Globus pallidus (tissue), 1 donor: ENCODE data around the gene MUC4.
"Not testable (repeated sequence)": the region's sequence is repeated elsewhere in the genome, so short reads cannot be mapped to it uniquely, and the experiment has no call there.

ENCODE experiments used
- DNase-seq: peaks from one replicate; pipeline ENCODE4 v3.0.0-alpha.2; 2015; ENCODE audit warnings: low spot score

MUC4 gene

GRCh38 chr3:195738274-195739044 lies 73.3 kb downstream of the MUC4 start:
- DNase-seq: no peak

DNA sequence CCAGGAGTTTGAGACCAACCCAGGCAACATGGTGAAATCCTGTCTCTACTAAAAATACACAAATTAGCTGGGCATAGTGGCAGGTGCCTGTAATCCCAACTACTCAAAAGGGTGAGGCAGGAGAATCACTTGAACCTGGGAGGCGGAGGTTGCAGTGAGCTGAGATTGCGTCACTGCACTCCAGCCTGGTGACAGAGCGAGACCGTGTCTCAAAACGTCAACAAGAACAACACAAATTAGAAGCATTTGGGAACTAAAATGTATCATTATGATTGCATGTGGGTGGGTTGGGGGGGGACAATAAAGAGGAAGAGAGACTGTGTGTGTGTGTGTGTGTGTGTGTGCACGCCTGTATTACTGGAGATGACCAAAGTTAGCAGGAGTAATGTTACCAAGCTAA lies 73.9 kb downstream of the MUC4 start:
- not testable (repeated sequence) for DNase-seq

DNA sequence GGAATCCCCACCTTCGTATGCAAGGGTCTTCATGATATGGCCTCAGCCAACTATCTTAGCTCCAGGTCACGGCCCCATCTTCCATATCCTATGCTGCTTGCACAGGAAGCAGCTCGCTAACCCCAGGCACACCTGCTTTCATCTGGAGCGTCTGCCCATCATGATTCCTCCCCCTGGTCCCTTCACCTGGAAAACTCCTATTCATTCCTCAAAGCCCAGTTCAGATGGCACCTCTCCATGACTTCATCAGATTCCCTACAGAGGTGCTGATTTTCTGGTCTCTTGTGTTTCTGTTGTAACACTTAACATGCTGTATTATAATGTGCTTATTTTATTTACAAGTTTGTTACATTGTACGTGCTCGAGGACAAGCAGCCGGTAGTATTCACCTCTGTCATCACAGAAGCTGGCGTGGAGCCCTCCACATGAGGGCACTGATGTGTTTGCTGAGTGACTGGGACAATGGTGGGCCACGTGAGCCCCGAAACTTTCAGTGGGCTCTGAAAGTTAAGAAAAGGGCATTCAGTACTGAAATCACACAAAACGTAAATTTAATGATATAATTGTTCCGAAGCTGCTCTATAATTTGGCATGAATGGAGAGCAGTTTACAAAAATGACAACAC lies 74.8 kb downstream of the MUC4 start:
- no peak for DNase-seq

DNA sequence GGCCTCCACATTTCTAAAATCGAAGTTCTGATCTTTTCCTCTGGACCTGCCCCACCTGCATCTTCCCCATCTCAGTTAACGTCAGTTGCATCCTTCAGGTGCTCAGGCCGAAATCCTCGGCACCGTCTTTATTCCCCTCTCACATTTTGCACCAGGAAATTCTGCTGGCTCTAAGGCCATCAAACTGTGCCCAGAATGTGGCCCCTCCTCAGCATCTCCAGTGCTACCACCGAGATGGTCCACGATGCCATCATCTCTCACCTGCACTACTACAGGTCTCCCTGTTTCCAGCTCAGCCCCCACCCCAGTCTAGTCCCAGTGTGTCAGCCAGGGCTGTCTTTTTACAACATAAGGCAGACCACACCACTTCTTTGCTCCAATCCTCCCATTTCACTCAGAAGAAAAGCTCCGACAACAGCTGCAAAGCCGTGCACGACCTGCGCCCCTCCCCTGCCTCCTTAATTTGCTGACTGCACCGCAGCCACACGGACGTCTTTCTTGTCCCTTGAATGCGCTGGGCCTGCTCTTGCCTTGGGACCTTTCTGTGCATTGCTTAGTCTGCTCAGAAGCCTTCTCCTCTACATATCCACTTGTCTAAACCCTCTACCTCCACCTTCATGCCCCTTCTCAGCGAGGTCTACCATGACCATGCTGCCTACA lies 76.6 kb downstream of the MUC4 start:
- no peak for DNase-seq

GRCh38 chr3:195732940-195733339 lies 78.8 kb downstream of the MUC4 start:
- no peak for DNase-seq

GRCh38 chr3:195731356-195731905 lies 80.3 kb downstream of the MUC4 start:
- no peak for DNase-seq

DNA sequence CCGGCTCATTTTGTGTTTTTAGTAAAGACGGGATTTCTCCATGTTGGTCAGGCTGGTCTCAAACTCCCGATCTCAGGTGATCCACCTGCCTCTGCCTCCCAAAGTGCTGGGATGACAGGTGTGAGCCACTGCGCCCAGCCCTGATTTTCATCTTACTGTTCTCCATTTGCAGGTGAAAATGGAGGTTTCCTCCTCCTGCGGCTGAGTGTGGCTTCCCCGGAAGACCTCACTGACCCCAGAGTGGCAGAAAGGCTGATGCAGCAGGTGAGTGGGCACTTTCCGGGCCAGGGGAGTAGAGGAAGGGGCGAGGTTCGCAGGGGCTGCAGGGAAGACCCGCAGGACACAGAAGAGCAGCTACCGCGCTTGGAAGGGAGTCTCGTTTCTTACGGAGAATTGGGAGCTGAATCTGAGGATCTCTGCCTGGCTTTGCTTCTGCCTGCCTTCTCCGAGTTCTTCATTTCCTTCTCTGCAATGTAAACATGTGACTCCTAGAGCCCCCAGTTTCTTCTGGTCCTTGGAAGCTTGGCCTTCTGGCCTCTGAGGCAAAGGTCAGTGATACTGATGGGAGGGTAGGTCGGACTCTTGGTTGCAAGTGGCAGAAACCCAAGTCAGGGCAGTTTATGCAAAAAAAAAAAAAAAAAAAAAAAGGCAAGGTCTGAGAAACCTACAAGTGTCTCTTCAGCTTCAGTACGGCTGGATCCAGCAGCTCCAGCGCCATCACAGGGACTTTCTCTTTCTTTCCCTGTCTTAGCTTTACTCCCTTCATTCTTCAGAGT lies 82.1 kb downstream of the MUC4 start:
- no peak for DNase-seq

DNA sequence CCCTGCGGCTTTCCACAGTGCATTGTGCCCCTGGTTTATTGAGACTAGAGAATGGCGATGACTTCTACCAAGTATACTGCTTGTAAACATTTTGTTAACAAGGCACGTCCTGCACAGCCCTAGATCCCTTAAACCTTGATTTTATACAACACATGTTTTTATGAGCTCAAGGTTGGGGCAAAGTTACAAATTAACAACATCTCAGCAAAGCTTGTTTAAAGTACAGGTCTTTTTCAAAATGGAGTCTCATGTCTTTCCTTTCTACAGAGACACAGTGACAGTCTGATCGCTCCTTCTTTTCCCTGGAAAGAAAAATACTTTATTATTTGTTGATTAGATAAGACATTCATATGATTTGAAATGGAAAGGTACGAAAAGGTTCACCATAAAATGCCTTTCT lies 82.9 kb downstream of the MUC4 start:
- DNase-seq: not testable (repeated sequence)

DNA sequence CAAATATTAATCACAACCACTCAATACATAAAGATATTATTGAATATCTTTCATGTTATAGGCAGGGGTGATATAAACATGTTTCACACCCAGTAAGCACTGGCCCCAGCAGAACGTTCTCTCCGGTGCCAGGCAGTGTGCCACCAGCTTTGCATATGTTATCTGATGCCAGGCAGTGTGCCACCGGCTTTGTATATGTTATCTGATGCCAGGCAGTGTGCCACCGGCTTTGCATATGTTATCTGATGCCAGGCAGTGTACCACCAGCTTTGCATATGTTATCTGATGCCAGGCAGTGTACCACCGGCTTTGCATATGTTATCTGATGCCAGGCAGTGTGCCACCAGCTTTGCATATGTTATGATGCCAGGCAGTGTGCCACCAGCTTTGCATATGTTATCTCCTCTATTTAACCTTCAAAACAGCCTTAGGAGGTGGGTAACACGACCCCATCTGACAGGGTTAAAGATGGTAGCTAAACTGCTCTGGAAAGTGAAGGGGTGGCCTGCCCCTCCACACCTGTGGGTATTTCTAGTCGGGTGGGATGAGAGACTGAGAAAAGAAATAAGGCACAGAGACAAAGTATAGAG lies 84.0 kb downstream of the MUC4 start:
- DNase-seq: no peak

GRCh38 chr3:195725916-195726740 lies 85.6 kb downstream of the MUC4 start:
- not testable (repeated sequence) for DNase-seq

GRCh38 chr3:195724363-195724762 lies 87.4 kb downstream of the MUC4 start:
- not testable (repeated sequence) for DNase-seq

GRCh38 chr3:195722996-195723345 lies 88.8 kb downstream of the MUC4 start:
- not testable (repeated sequence) for DNase-seq

DNA sequence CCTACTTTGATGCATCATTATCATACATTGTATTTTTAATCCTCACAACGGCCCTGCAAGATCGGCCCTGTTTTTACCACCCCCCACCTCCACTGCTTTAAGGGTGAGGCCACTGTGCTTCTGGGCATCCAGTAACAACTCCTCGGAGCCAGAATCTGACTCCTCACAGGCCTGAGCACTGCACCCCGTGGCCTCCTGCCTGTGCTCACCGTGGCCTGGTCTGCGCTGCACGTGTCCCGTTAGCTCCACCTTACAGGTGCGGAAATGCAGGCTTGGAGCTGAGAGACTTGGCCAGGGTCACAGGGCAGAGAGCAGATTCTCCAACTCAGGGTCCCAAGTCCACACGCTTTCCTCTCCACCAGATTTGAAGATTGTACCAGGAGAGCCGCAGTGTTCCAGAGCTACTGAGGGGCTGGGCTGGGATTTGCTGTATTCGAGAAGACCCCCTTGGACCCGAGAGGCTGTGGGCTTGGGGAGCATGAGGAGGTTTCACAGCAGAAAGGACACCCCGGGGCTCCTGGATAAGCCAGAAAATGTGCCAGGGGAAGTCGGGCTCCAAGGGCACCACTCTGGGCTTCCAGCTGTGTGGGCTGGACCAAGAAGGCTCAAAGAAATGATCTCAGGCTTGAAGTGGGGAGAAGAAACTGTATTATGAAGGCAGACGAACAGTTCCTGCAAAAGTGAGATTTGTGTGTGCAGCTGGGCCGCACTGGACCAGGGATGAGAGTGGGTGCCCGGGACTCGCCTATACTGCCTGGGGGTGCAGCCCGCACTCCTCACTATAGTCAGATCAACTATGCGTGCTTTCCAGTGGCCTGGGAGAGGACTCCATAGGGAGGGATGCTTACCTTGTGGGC lies 89.4 kb downstream of the MUC4 start:
- DNase-seq: not testable (repeated sequence)

GRCh38 chr3:195720831-195721506 lies 90.8 kb downstream of the MUC4 start, which contains the start of gene MUC20:
Gene MUC20, plus strand, starts transcription at chr3:195720978. Its CDS starts 30 bp downstream, at chr3:195721008.
- DNase-seq: not testable (repeated sequence)

GRCh38 chr3:195719514-195720254 lies 92.0 kb downstream of the MUC4 start:
- not testable (repeated sequence) for DNase-seq

GRCh38 chr3:195718477-195718984 lies 93.2 kb downstream of the MUC4 start:
- DNase-seq: no peak

DNA sequence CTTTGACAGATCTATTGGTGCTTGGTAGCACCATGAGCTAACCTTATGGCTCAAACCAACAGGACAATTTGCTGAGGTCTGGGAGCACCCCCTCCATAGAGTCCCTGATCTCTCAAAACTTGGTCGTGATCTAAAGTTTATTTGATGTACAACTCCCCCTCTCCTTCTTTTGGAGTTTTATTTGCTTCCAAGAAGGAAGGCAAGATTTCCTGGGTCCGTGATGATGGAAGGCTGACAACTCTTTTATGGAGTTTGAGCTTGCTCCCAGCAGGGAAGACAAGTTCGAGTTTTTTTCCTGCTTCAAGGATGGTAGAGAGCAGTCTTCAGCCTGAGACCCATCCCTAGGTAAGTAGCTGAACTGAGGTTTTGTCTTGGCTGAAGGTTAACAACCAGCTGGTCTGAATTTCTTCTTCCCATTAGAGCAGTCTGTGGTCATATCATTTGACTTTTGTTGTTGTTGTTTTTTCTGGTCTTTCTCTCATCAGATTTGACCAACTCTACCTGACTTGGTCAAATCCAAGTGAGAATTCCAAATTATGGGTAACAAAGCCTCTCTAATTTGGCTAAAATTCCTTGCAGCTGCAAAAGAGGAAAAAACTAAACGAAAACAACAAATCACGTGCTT lies 93.8 kb downstream of the MUC4 start:
- DNase-seq: no peak

DNA sequence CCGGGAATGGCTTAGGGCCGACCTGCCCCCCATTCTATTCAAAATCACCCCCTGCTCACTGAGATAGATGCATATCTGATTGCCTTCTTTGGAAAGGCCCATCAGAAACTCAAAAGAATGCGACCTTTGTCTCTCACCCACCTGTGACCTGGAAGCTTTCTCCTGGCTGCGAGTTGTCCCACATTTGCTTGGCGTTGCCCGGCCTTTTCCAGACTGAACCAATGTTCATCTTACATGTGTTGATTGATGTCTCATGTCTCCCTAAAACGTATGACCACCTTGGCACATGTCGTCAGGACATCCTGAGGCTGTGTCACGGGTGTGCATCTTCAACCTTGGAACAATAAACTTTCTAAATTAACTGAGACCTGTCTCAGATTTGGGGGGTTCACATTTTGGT lies 94.3 kb downstream of the MUC4 start:
- DNase-seq: no peak
